H1 (cell line): ENCODE results near the gene SPACA9. TPM values are rescaled to one million over a fixed set of nuclear protein-coding genes. Genes with fewer than 3 reads are reported as not detected.

Experiments used
- CTCF ChIA-PET: fragments of 300-600 bp; sonication (Branson Sonifier 250); formaldehyde crosslinking; loops from one replicate; lab custom pipeline; 2021; ENCODE audit not compliant: partially characterized antibody; lab: Charles Lee
- POLR2A ChIA-PET: fragments of 300-600 bp; sonication (Branson Sonifier 250); formaldehyde crosslinking; loops from one replicate; lab custom pipeline; 2021; ENCODE audit warnings: inconsistent platforms; ENCODE audit not compliant: partially characterized antibody; lab: Charles Lee
- DNase-seq, 2 experiments: peaks; one replicate each; pipeline versions ENCODE4 v3.0.0 to v3.0.0-alpha.2; 2010 to 2022; ENCODE audit warnings: low spot score in 2 of 2, low read depth in 1 of 2, mixed read lengths in 1 of 2
- FAIRE-seq: peaks from 2 replicates; lab custom pipeline; 2011; peaks lifted over from hg19 to GRCh38; lab: Jason Lieb, UNC
- H2AFZ ChIP-seq: 2 replicates; pipeline ENCODE4 v1.8.1; 2012; ENCODE audit warnings: low read length, inconsistent platforms
- H2AK5ac ChIP-seq: 2 replicates; pipeline ENCODE4 v1.6.1; 2013; ENCODE audit warnings: low read depth, low read length
- H2BK120ac ChIP-seq: replicated peaks from 2 replicates; pipeline ENCODE3; 2013; ENCODE audit warnings: low read depth, low read length, inconsistent platforms
- H2BK12ac ChIP-seq: 2 replicates; pipeline ENCODE4 v1.6.1; 2013; ENCODE audit warnings: low read depth, low read length
- H2BK15ac ChIP-seq: 2 replicates; pipeline ENCODE4 v1.6.1; 2013; ENCODE audit warnings: low read length
- H2BK20ac ChIP-seq: 2 replicates; pipeline ENCODE4 v1.6.1; 2013; ENCODE audit warnings: low read length
- H2BK5ac ChIP-seq: 2 replicates; pipeline ENCODE4 v1.6.1; 2013; ENCODE audit warnings: low read depth, low read length
- H3K14ac ChIP-seq: 2 replicates; pipeline ENCODE4 v1.6.1; 2013; ENCODE audit warnings: inconsistent platforms; ENCODE audit not compliant: insufficient read length
- H3K18ac ChIP-seq: 2 replicates; pipeline ENCODE4 v1.6.1; 2013; ENCODE audit warnings: low read length; ENCODE audit errors: extremely low read depth
- H3K23ac ChIP-seq: 2 replicates; pipeline ENCODE4 v1.6.1; 2013; ENCODE audit warnings: inconsistent platforms; ENCODE audit not compliant: insufficient read length
- H3K23me2 ChIP-seq: 2 replicates; pipeline ENCODE4 v1.6.1; 2013; ENCODE audit warnings: low read depth, low read length
- H3K27ac ChIP-seq: 2 replicates; pipeline ENCODE4 v1.6.1; 2011; ENCODE audit warnings: low read depth, low read length, inconsistent platforms
- H3K27me3 ChIP-seq, 4 experiments: replicated peaks in 1 of 4; 1 replicate in 1 of 4; 2 replicates in 3 of 4; pipeline versions ENCODE4 v1.6.1 to v1.8.1; 2011 to 2013; ENCODE audit warnings: low read length in 3 of 4, mild to moderate bottlenecking in 3 of 4, inconsistent platforms in 2 of 4, mixed read lengths in 2 of 4, moderate library complexity in 1 of 4; ENCODE audit not compliant: control insufficient read depth in 3 of 4, insufficient read depth in 3 of 4; ENCODE audit errors: extremely low read depth in 1 of 4
- H3K36me3 ChIP-seq, 4 experiments: 2 replicates each; pipeline versions ENCODE4 v1.6.1 to v1.8.1; 2011 to 2013; ENCODE audit warnings: mild to moderate bottlenecking in 4 of 4, low read length in 3 of 4, moderate library complexity in 2 of 4, control low read depth in 1 of 4, inconsistent platforms in 1 of 4; ENCODE audit not compliant: insufficient read depth in 4 of 4, control insufficient read depth in 2 of 4
- H3K4ac ChIP-seq: replicated peaks from 2 replicates; pipeline ENCODE3; 2013; ENCODE audit warnings: low read length, low read depth, mixed read lengths, inconsistent platforms; ENCODE audit not compliant: insufficient read length
- H3K4me1 ChIP-seq, 4 experiments: replicated peaks in 1 of 4; 1 replicate in 1 of 4; 2 replicates in 3 of 4; pipeline versions ENCODE4 v1.6.1 to v1.8.1; 2011 to 2013; ENCODE audit warnings: low read length in 3 of 4, inconsistent platforms in 2 of 4, mixed read lengths in 1 of 4; ENCODE audit not compliant: insufficient read depth in 4 of 4, control insufficient read depth in 3 of 4
- H3K4me2 ChIP-seq, 2 experiments: 2 replicates each; pipeline versions ENCODE4 v1.6.1 to v1.8.1; 2011 to 2013; ENCODE audit warnings: low read depth in 2 of 2, low read length in 2 of 2, control low read depth in 1 of 2, inconsistent platforms in 1 of 2, mild to moderate bottlenecking in 1 of 2; ENCODE audit not compliant: insufficient read depth in 1 of 2
- H3K4me3 ChIP-seq, 4 experiments: fragments of 200-600, 300-600 bp in 1 of 4; sonication (generic), shearing (Covaris generic), sonication (Bioruptor Twin) in 1 of 4; 2 replicates each; pipeline versions ENCODE4 v1.5.1 to v1.8.1; 2011 to 2016; ENCODE audit warnings: low read length in 4 of 4, low read depth in 3 of 4, control low read depth in 2 of 4, inconsistent platforms in 2 of 4, mild to moderate bottlenecking in 2 of 4, mixed read lengths in 1 of 4, moderate library complexity in 1 of 4; ENCODE audit not compliant: insufficient read depth in 2 of 4; ENCODE audit errors: extremely low read depth in 1 of 4
- H3K56ac ChIP-seq: replicated peaks from 2 replicates; pipeline ENCODE3; 2013; ENCODE audit warnings: low read depth, mild to moderate bottlenecking, mixed read lengths, low read length, inconsistent platforms; ENCODE audit not compliant: insufficient read length
- H3K79me1 ChIP-seq: 2 replicates; pipeline ENCODE4 v1.6.1; 2013; ENCODE audit warnings: low read depth, low read length, control low read depth
- H3K79me2 ChIP-seq, 2 experiments: 2 replicates each; pipeline versions ENCODE4 v1.6.1 to v1.8.1; 2012 to 2013; ENCODE audit warnings: low read length in 2 of 2, mild to moderate bottlenecking in 2 of 2, inconsistent platforms in 1 of 2; ENCODE audit not compliant: insufficient read depth in 2 of 2, control insufficient read depth in 1 of 2
- H3K9ac ChIP-seq, 4 experiments: replicated peaks in 1 of 4; 1 replicate in 1 of 4; 2 replicates in 3 of 4; pipeline versions ENCODE4 v1.6.1 to v1.8.1; 2011 to 2013; ENCODE audit warnings: low read depth in 3 of 4, low read length in 3 of 4, control low read depth in 2 of 4, mild to moderate bottlenecking in 2 of 4, moderate library complexity in 2 of 4, inconsistent platforms in 1 of 4; ENCODE audit errors: extremely low read depth in 1 of 4
- H3K9me3 ChIP-seq, 2 experiments: 2 replicates each; pipeline versions ENCODE4 v1.6.1 to v1.8.1; 2012 to 2013; ENCODE audit warnings: mild to moderate bottlenecking in 2 of 2, moderate library complexity in 2 of 2, control low read depth in 1 of 2, inconsistent platforms in 1 of 2, low read depth in 1 of 2, low read length in 1 of 2, mixed read lengths in 1 of 2; ENCODE audit not compliant: insufficient read depth in 2 of 2
- H4K20me1 ChIP-seq, 2 experiments: replicated peaks in 1 of 2; 2 replicates each; pipeline versions ENCODE3 to v1.8.1; 2011 to 2013; ENCODE audit warnings: inconsistent platforms in 2 of 2, low read length in 2 of 2, mild to moderate bottlenecking in 1 of 2; ENCODE audit not compliant: insufficient read depth in 2 of 2, control insufficient read depth in 1 of 2
- H4K5ac ChIP-seq: 2 replicates; pipeline ENCODE4 v1.6.1; 2013; ENCODE audit warnings: low read length, low read depth, mixed read lengths, inconsistent platforms; ENCODE audit not compliant: insufficient read length
- H4K8ac ChIP-seq: 2 replicates; pipeline ENCODE4 v1.8.0; 2013; ENCODE audit warnings: mild to moderate bottlenecking, moderate library complexity, low read length, inconsistent platforms; ENCODE audit not compliant: insufficient read depth; ENCODE audit errors: extremely low read depth
- H4K91ac ChIP-seq: replicated peaks from 2 replicates; pipeline ENCODE3; 2013; ENCODE audit warnings: low read length, mixed read lengths, inconsistent platforms; ENCODE audit not compliant: insufficient read length
- ASH2L ChIP-seq: fragments of 200-600, 300-600 bp; sonication (generic); IDR thresholded peaks from one replicate; pipeline ENCODE4 v1.7.1; 2017; ENCODE audit warnings: low read length
- CEBPB ChIP-seq: IDR thresholded peaks from 2 replicates; pipeline ENCODE4 v1.6.1; 2012; ENCODE audit warnings: low read depth, low read length
- CHD1 ChIP-seq: IDR thresholded peaks from 2 replicates; pipeline ENCODE4 v1.6.1; 2012; ENCODE audit warnings: low read depth, low read length, improper control_type of control experiment
- EZH2 ChIP-seq: fragments of 200-600 bp; sonication (generic); IDR thresholded peaks from 2 replicates; pipeline ENCODE4 v1.7.1; 2012; ENCODE audit warnings: low read depth, mild to moderate bottlenecking, moderate library complexity, low read length, inconsistent platforms; ENCODE audit not compliant: severe bottlenecking
- HDAC2 ChIP-seq, 2 experiments: fragments of 300-600 bp in 1 of 2; sonication (generic) in 1 of 2; IDR thresholded peaks; 2 replicates each; pipeline ENCODE4 v1.6.1; 2011 to 2012; ENCODE audit warnings: low read depth in 2 of 2, low read length in 2 of 2, mild to moderate bottlenecking in 2 of 2, moderate library complexity in 2 of 2, borderline replicate concordance in 1 of 2, inconsistent platforms in 1 of 2
- HDAC6 ChIP-seq: IDR thresholded peaks from one replicate; pipeline ENCODE4 v1.7.1; 2012; ENCODE audit warnings: low read depth, mild to moderate bottlenecking, inconsistent platforms, low read length, moderate library complexity
- KDM1A ChIP-seq: fragments of 200-600, 300-600 bp; sonication (generic); IDR thresholded peaks from 2 replicates; pipeline ENCODE4 v1.7.1; 2016; ENCODE audit warnings: mild to moderate bottlenecking, low read length, borderline replicate concordance
- NRF1 ChIP-seq: IDR thresholded peaks from 2 replicates; pipeline ENCODE4 v1.6.1; 2011; ENCODE audit warnings: mild to moderate bottlenecking, low read depth, low read length, improper control_type of control experiment
- POLR2A ChIP-seq, 2 experiments: IDR thresholded peaks; 1 replicate in 1 of 2; 2 replicates in 1 of 2; pipeline ENCODE4 v1.6.1; 2011; ENCODE audit warnings: low read depth in 2 of 2, low read length in 2 of 2, mild to moderate bottlenecking in 2 of 2; ENCODE audit errors: control extremely low read depth in 1 of 2
- RFX5 ChIP-seq: IDR thresholded peaks from 2 replicates; pipeline ENCODE4 v1.6.1; 2011; ENCODE audit warnings: low read depth, low read length, improper control_type of control experiment, borderline replicate concordance
- RNF2 ChIP-seq: fragments of 200-900, 300-1000 bp; sonication (generic); IDR thresholded peaks from 2 replicates; pipeline ENCODE4 v1.7.1; 2016; ENCODE audit warnings: borderline replicate concordance, low read depth, mild to moderate bottlenecking, antibody characterized with exemption, low read length; ENCODE audit not compliant: poor library complexity, severe bottlenecking; ENCODE audit errors: missing control alignments
- SIN3A ChIP-seq, 2 experiments: IDR thresholded peaks in 1 of 2; conservative IDR thresholded peaks in 1 of 2; 2 replicates each; pipeline ENCODE4 v1.6.1; 2011 to 2012; ENCODE audit warnings: low read length in 2 of 2, improper control_type of control experiment in 1 of 2, low read depth in 1 of 2, mild to moderate bottlenecking in 1 of 2
- SP2 ChIP-seq: IDR thresholded peaks from 2 replicates; pipeline ENCODE4 v1.6.1; 2012; ENCODE audit warnings: mild to moderate bottlenecking, low read length, inconsistent platforms
- SP4 ChIP-seq: IDR thresholded peaks from 2 replicates; pipeline ENCODE4 v1.6.1; 2012; ENCODE audit warnings: low read length, inconsistent platforms
- WGBS, 2 experiments: shearing (Covaris generic) in 1 of 2; methylation state at CpG; one replicate each; pipeline versions ENCODE4 v1.1.6 to v1.1.7; 2013 to 2015; ENCODE audit warnings: low lambda C conversion rate in 2 of 2, mixed read lengths in 2 of 2, inconsistent platforms in 1 of 2, low coverage in 1 of 2, missing lambda C conversion rate in 1 of 2; ENCODE audit not compliant: insufficient replicate concordance in 2 of 2, insufficient coverage in 1 of 2, insufficient read length in 1 of 2; ENCODE audit errors: extremely low coverage in 1 of 2, missing lambda C conversion rate in 1 of 2; 5-methylcytosine and 5-hydroxymethylcytosine counted together
- polyA plus RNA-seq, 7 experiments: library from polyadenylated mRNA; depleted of rRNA in 3 of 7; stranded (reverse) in 5 of 7; unstranded in 2 of 7; fragments of >200 nt in 5 of 7; fragments of 200-250 nt in 2 of 7; gene quantifications; 1 replicate in 5 of 7; 2 replicates in 1 of 7; 4 replicates in 1 of 7; pipeline versions ENCODE4 v1.2.1 to v1.2.3, GENCODE V29; 2011 to 2013; ENCODE audit warnings: missing spikeins in 2 of 7, mixed read lengths in 2 of 7
- total RNA-seq: library from RNA; stranded (reverse); fragmentation: NEBNext Ultra II Directional; extraction: Animal tissue kit (Norgen Biotek cat#: 25700); gene quantifications from 2 replicates; pipeline ENCODE4 v1.2.1, GENCODE V29; 2021

Gene SPACA9
- total and polyA plus RNA-seq, 2 of the 8 experiments (the other 6 are each of a cell fraction or from before 2014, with no cell fraction given) = 0.63 to 1.3 TPM

- no peak overlapping the region for H2AFZ ChIP-seq
- H3K27ac ChIP-seq = no peak overlapping the region
- H3K79me1 ChIP-seq = peaks cover 11% of the 10 kb centered on the region
- peaks cover 0 to 49% of the 10 kb centered on the region in 2 experiments; a peak in 2 of 4 replicates for H3K79me2 ChIP-seq
- no peak overlapping the region for H2AK5ac ChIP-seq
- H4K91ac ChIP-seq = no peak overlapping the region
- no peak overlapping the region for H3K9ac ChIP-seq
- no peak overlapping the region for H3K18ac ChIP-seq
- H4K8ac ChIP-seq = no peak overlapping the region
- peaks cover 0 to 7% of the 10 kb centered on the region in 2 experiments for H4K20me1 ChIP-seq
- H3K27me3 ChIP-seq = no peaks in the 10 kb centered on the region
- no peak overlapping the region for H3K23ac ChIP-seq
- H2BK20ac ChIP-seq = no peak overlapping the region
- 95% methylated on average over 6 of the region's 6 CpGs; no CpG with 5 or more reads in 1 of the 2 experiments for WGBS, 2 experiments
- H3K14ac ChIP-seq = no peak overlapping the region
- H2BK15ac ChIP-seq = no peak overlapping the region
- CTCF ChIA-PET = interaction anchor here (0.6 to 4.6 kb wide), 7 partner anchors 12 to 1671 kb away, joined by 3 to 24 read pairs (median 6); no protein-coding TSS in a partner anchor
- H3K36me3 ChIP-seq = peaks cover 0 to 7% (median 0%) of the 10 kb centered on the region in 4 experiments; a peak in 2 of 8 replicates
- no peak overlapping the region for H3K56ac ChIP-seq
- H3K4me2 ChIP-seq = no peak overlapping the region
- peaks cover 0 to 2% (median 0%) of the 10 kb centered on the region in 4 experiments; a peak in 1 of 7 replicates for H3K4me1 ChIP-seq
- H3K23me2 ChIP-seq = no peaks in the 10 kb centered on the region
- no peak overlapping the region for H2BK12ac ChIP-seq
- FAIRE-seq = no peak
- H3K4me3 ChIP-seq = no peak overlapping the region
- TF ChIP-seq SP2 (no peak), NRF1 (no peak), CEBPB (no peak), RFX5 (no peak), CHD1 (no peak), SIN3A (conservative IDR thresholded peaks at IDR 0.05 in 1 of 2, IDR thresholded peaks at IDR 0.05 in 1 of 2; ENCODE audit: low read depth in 1 of 2, low read length in 2 of 2) (no peak), HDAC2 (IDR thresholded peaks at IDR 0.05; ENCODE audit: borderline replicate concordance in 1 of 2, low read depth in 2 of 2, low read length in 2 of 2) (no peak), RNF2 (no peak), POLR2A (IDR thresholded peaks at IDR 0.05; ENCODE audit: control extremely low read depth in 1 of 2, low read depth in 2 of 2, low read length in 2 of 2) (no peak), HDAC6 (no peak), EZH2 (no peak), ASH2L (no peak), KDM1A (no peak), SP4 (no peak)
- POLR2A ChIA-PET = interaction anchor here (3.3 kb wide), 1 partner anchor 10 kb away, joined by 12 read pairs; the partner anchor contains the start of gene TSC1
- no peaks in the 10 kb centered on the region for H3K9me3 ChIP-seq
- H2BK120ac ChIP-seq = no peak overlapping the region
- no peak overlapping the region for H2BK5ac ChIP-seq
- DNase-seq = no peak
- no peak overlapping the region for H3K4ac ChIP-seq
- H4K5ac ChIP-seq = no peak overlapping the region
These were observed 56.3 kb downstream of the SPACA9 start for GRCh38 chr9:132935026-132935425.
